Smooth muscle cell (in vitro differentiated cells): ENCODE measurements around the gene IRF2BP1. TPM values are rescaled to one million over a fixed set of nuclear protein-coding genes. Genes with fewer than 3 reads are reported as not detected.

Experiments used
- DNase-seq: peaks from one replicate; lab custom pipeline; 2025; ENCODE audit not compliant: unreplicated experiment; lab: John Stamatoyannopoulos, UW
- H2AFZ ChIP-seq: fragments of 200-600 bp; sonication (generic); 2 replicates; pipeline ENCODE4 v1.6.0; 2016; ENCODE audit warnings: antibody characterized with exemption, low read depth, mild to moderate bottlenecking
- H3F3A ChIP-seq: fragments of 200-600 bp; sonication (generic); 2 replicates; pipeline ENCODE4 v1.6.0; 2017; ENCODE audit warnings: antibody characterized with exemption, low read depth
- H3K27ac ChIP-seq: fragments of 200-600 bp; sonication (generic); 2 replicates; pipeline ENCODE4 v1.5.1; 2016; ENCODE audit warnings: low read depth, mild to moderate bottlenecking
- H3K27me3 ChIP-seq: fragments of 200-600 bp; sonication (generic); 2 replicates; pipeline ENCODE4 v1.6.1; 2016; ENCODE audit warnings: low read depth, mild to moderate bottlenecking
- H3K36me3 ChIP-seq: fragments of 200-600 bp; sonication (generic); 2 replicates; pipeline ENCODE4 v1.5.1; 2016; ENCODE audit warnings: low read depth
- H3K4me1 ChIP-seq: fragments of 200-600 bp; sonication (generic); 2 replicates; pipeline ENCODE4 v1.5.1; 2016; ENCODE audit warnings: low read depth
- H3K4me2 ChIP-seq: fragments of 200-600 bp; sonication (generic); 2 replicates; pipeline ENCODE4 v1.6.0; 2016; ENCODE audit warnings: mild to moderate bottlenecking
- H3K4me3 ChIP-seq: fragments of 200-600 bp; sonication (generic); 2 replicates; pipeline ENCODE4 v1.5.1; 2016; ENCODE audit warnings: mild to moderate bottlenecking
- H3K79me2 ChIP-seq: fragments of 200-600 bp; sonication (generic); 2 replicates; pipeline ENCODE4 v1.6.0; 2016; ENCODE audit warnings: low read depth, mild to moderate bottlenecking
- H3K9ac ChIP-seq: fragments of 200-600 bp; sonication (generic); 2 replicates; pipeline ENCODE4 v1.6.0; 2016; ENCODE audit warnings: low read depth
- H3K9me3 ChIP-seq: fragments of 200-600 bp; sonication (generic); replicated peaks from 2 replicates; pipeline ENCODE4 v1.5.1; 2016; ENCODE audit warnings: low read depth
- H4K20me1 ChIP-seq: fragments of 200-600 bp; sonication (generic); 2 replicates; pipeline ENCODE4 v1.6.0; 2016; ENCODE audit warnings: low read depth
- WGBS: methylation state at CpG from one replicate; pipeline ENCODE4 v1.1.7; 2016; ENCODE audit warnings: low lambda C conversion rate; 5-methylcytosine and 5-hydroxymethylcytosine counted together
- polyA plus RNA-seq: library from polyadenylated mRNA; unstranded; fragments of >200 nt; fragmentation: Nextera tagmentation; extraction: Ambion mirVana; gene quantifications from 2 replicates; pipeline ENCODE4 v1.2.1, GENCODE V29; 2016
- total RNA-seq: library from RNA; depleted of rRNA; stranded (reverse); fragments of >200 nt; gene quantifications from 2 replicates; pipeline ENCODE4 v1.2.3, GENCODE V29; 2014
- TF ChIP-seq, protein P1 (sequence below): fragments of 200-600 bp; sonication (generic); IDR thresholded peaks from 2 replicates; pipeline ENCODE4 v1.5.1; 2017; ENCODE audit warnings: borderline replicate concordance, mild to moderate bottlenecking, antibody characterized with exemption; ENCODE audit not compliant: insufficient read depth, poor library complexity, severe bottlenecking

IRF2BP1 gene
- total and polyA plus RNA-seq, 2 experiments from 2014 or later = 12.9 to 19.0 TPM

DNA sequence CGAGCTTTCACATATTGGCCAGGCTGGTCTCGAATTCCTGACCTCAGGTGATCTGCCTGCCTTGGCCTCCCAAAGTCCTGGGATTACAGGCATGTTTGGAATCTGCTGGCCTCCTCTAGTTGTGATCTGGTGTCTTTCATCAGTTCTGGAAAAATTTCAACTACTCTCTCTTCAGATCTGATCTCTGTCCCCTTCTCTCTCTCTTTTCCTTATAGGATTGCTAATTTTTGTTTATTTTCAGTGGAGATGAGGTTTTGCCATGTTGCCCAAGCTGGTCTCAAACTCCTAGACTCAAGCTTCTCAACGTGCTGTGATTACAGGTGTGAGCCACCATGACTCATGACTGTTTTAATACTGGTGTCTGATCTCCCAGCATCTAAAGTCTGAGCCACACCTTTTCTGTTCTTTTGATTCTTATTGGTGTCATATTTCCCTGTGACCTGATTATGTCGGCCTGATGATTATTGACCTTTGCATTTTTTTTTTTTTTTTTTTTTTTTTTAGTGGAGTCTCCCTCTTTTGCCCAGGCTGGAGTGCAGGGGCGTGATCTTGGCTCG lies 39.0 kb upstream of the IRF2BP1 start:
- H3K36me3 ChIP-seq = no peaks in the 10 kb centered on the region
- H3K79me2 ChIP-seq = no peaks in the 10 kb centered on the region
- H3K9me3 ChIP-seq = no peaks in the 10 kb centered on the region
- H3K27me3 ChIP-seq = no peaks in the 10 kb centered on the region
- no peak overlapping the region for H3K27ac ChIP-seq
- no peak overlapping the region for H2AFZ ChIP-seq
- H3K4me1 ChIP-seq = peaks cover 3% of the 10 kb centered on the region
- H4K20me1 ChIP-seq = no peaks in the 10 kb centered on the region
- no peaks in the 10 kb centered on the region for H3F3A ChIP-seq
- no peak for DNase-seq
- H3K4me2 ChIP-seq = no peak overlapping the region
- WGBS = 64% methylated on average over 5 of the region's 6 CpGs
- TF ChIP-seq, protein P1, sequence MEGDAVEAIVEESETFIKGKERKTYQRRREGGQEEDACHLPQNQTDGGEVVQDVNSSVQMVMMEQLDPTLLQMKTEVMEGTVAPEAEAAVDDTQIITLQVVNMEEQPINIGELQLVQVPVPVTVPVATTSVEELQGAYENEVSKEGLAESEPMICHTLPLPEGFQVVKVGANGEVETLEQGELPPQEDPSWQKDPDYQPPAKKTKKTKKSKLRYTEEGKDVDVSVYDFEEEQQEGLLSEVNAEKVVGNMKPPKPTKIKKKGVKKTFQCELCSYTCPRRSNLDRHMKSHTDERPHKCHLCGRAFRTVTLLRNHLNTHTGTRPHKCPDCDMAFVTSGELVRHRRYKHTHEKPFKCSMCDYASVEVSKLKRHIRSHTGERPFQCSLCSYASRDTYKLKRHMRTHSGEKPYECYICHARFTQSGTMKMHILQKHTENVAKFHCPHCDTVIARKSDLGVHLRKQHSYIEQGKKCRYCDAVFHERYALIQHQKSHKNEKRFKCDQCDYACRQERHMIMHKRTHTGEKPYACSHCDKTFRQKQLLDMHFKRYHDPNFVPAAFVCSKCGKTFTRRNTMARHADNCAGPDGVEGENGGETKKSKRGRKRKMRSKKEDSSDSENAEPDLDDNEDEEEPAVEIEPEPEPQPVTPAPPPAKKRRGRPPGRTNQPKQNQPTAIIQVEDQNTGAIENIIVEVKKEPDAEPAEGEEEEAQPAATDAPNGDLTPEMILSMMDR = no peak
- H3K4me3 ChIP-seq = no peak overlapping the region
- H3K9ac ChIP-seq = no peak overlapping the region

DNA sequence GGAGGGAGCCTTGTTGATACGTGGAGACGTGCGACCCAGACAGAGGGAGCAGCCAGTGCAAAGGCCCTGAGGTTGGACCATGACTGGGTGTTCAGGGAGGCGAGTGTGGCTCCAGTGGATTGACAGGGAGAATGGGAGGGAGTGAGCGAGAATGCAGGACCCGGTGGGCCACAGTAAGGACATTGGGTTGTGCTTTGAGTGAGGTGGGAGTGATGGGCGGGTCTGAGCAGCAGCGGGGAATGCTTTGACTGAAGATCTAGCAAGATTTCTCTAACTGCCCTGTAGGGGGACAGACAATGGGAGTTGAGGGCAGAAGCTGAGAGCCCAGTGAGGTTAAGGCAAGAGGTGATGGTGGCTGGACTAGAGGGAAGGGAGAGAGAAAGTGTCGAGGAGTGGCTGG lies 36.3 kb upstream of the IRF2BP1 start:
- no peak overlapping the region for H3K27ac ChIP-seq
- H3K4me3 ChIP-seq = no peak overlapping the region
- no peak overlapping the region for H3K4me2 ChIP-seq
- no peak for DNase-seq
- WGBS = 62% methylated on average over 9 of the region's 9 CpGs
- H3F3A ChIP-seq = no peaks in the 10 kb centered on the region
- H2AFZ ChIP-seq = no peak overlapping the region
- no peaks in the 10 kb centered on the region for H3K27me3 ChIP-seq
- H3K9me3 ChIP-seq = no peaks in the 10 kb centered on the region
- TF ChIP-seq, protein P1 = no peak
- no peaks in the 10 kb centered on the region for H3K36me3 ChIP-seq
- no peaks in the 10 kb centered on the region for H4K20me1 ChIP-seq
- H3K4me1 ChIP-seq = no peaks in the 10 kb centered on the region
- H3K79me2 ChIP-seq = no peaks in the 10 kb centered on the region
- H3K9ac ChIP-seq = no peak overlapping the region

GRCh38 chr19:45920458-45920857 lies 34.5 kb upstream of the IRF2BP1 start:
- H3K27me3 ChIP-seq = no peaks in the 10 kb centered on the region
- H3F3A ChIP-seq = no peaks in the 10 kb centered on the region
- no peaks in the 10 kb centered on the region for H3K36me3 ChIP-seq
- H3K4me3 ChIP-seq = no peak overlapping the region
- H3K9ac ChIP-seq = no peak overlapping the region
- no peaks in the 10 kb centered on the region for H3K4me1 ChIP-seq
- H2AFZ ChIP-seq = no peak overlapping the region
- DNase-seq = no peak
- H3K9me3 ChIP-seq = no peaks in the 10 kb centered on the region
- no peaks in the 10 kb centered on the region for H4K20me1 ChIP-seq
- H3K4me2 ChIP-seq = no peak overlapping the region
- TF ChIP-seq, protein P1 = no peak
- H3K79me2 ChIP-seq = no peaks in the 10 kb centered on the region
- no peak overlapping the region for H3K27ac ChIP-seq
- WGBS = 84% methylated on average over 8 of the region's 8 CpGs

GRCh38 chr19:45919678-45920077 lies 33.7 kb upstream of the IRF2BP1 start:
- Histone ChIP-seq H3K36me3 (no peaks in the 10 kb centered on the region), H3K27me3 (no peaks in the 10 kb centered on the region), H3F3A (no peaks in the 10 kb centered on the region), H4K20me1 (no peaks in the 10 kb centered on the region), H3K27ac (no peak overlapping the region), H3K4me2 (no peak overlapping the region), H3K4me1 (no peaks in the 10 kb centered on the region), H2AFZ (no peak overlapping the region), H3K9me3 (no peaks in the 10 kb centered on the region), H3K9ac (no peak overlapping the region), H3K79me2 (no peaks in the 10 kb centered on the region), H3K4me3 (no peak overlapping the region)
- TF ChIP-seq, protein P1 = no peak
- DNase-seq = no peak
- 75% methylated on average over 7 of the region's 7 CpGs for WGBS
